HG02973 (cell line): ENCODE measurements around the gene STRBP.
"Not testable (repeated sequence)": the region's sequence is repeated elsewhere in the genome, so short reads cannot be mapped to it uniquely, and the experiment has no call there.

Experiments used
- ATAC-seq: cut with Tn5 transposase; IDR thresholded peaks from one replicate; pipeline ENCODE4 v1.9.1; 2021; ENCODE audit warnings: moderate library complexity; ENCODE audit not compliant: unreplicated experiment

STRBP gene

DNA sequence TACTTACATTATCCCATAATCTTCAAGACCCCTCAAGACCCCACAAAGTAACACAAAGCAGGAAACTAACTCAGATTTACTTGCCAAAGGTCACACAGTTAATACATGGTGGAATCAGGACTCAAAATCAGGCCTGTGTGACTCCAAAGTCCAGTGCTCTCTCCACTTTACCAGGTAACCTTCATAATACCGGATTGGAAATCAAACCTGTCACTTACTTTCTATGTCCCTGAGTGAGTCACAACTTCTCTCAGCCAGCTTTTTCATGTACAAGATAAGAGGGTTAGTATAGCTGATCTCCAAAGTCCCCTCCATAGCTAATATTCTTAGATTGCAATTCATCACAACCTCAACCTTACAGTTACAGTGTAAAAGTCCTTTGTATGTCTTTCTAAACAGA is 17.1 kb downstream of the STRBP start:
- no peak for ATAC-seq

- ATAC-seq, result no peak
Observed at GRCh38 chr9:123250504-123250903, 17.9 kb downstream of the STRBP start.

DNA sequence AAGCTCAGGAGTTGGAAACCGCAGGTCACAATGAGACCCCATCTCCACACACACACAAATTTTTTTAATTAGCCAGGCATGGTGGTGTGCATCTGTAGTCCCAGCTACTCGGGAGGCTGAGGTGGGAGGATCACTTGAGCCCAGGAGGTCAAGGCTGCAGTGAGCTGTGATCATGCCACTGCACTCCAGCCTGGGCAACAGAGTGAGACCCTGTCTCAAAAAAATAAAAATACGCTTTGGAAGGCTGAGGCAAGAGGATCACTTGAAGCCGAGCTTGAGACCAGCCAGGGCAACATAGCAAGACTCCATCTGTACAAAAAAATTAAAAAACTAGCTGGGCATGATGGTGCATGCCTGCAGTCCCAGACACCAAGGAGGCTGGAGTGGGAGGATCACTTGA is 19.2 kb downstream of the STRBP start:
- ATAC-seq, result not testable (repeated sequence)

- no peak for ATAC-seq
Observed at GRCh38 chr9:123248630-123249029, 19.8 kb downstream of the STRBP start.

- ATAC-seq, result no peak
Observed at GRCh38 chr9:123246534-123246933, 21.9 kb downstream of the STRBP start.

DNA sequence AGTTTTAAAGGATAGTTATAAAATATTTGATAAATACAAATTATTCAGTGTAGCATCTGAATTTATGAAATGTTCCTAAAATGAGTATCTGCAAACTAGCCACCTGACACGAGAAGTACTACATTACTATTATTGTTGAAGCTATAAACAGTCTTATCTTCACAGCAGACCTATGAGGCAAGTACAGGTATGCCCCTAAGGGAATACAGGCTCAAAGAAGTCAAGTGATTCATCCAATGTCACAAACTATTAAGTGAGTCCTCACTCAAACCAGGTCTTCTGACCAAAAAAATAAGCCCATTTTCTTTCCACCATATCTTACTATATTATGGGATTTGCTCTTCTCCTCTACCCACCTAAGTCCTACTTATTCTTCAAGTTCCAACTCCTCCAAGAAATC is 28.7 kb downstream of the STRBP start:
- no peak for ATAC-seq

GRCh38 chr9:123238365-123238764 is 30.0 kb downstream of the STRBP start:
- peak; percentile 48 for ATAC-seq

DNA sequence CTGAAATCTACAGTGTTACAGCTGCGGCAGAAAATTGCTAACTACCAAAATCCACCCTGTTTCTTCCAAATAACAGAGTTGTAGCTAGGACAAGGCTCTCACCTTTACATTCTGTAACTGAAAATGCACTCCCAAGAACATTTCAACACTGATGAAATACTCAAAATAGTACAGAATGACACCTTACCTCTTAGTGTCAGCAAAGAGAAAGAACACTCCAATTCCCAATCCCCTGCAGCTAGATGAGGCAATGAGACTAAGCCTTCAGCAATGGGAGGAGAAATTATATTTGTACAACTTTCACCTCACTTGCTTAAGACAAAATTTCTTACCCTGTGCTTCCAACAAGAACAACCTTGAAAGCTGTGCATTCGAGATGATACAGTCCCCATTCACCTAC is 31.2 kb downstream of the STRBP start:
- no peak for ATAC-seq

DNA sequence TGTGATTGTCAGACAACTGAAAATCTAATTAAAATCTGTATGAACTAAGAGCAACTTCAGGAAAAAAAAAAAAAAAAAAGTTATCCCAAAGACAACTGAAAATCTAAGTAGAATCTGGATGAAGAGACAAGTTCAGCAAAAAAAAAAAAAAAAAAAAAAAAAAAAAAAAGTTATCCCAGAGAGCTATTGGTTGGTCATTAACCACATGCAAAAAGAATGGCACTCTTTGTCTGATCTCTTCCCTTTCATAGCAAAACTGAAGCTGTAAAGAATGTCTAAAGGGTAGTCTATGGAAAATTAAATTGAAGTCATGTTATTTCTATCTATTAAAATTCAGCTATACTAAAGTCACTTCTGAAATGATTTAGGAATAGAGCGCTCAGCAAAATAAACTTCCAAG is 32.9 kb downstream of the STRBP start:
- no peak for ATAC-seq

DNA sequence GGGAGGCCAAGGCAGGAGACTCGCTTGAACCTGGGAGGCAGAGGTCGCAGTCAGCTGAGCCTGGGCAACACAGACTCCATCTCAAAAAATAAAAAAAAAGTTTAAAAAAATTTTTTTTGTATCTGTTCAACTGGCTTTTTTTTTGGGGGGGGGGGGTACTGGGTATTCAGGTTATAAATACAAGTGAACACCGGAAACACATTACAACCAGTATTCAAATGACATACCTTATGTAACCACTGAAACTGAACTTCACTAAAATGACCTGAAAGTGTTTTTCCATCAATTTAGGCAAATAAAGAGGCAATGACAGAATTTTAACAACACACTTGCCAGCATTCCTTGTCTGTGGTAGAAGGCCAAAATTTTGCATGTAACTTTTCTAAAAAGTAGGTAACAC is 33.5 kb downstream of the STRBP start:
- no peak for ATAC-seq

GRCh38 chr9:123232332-123232731 is 36.1 kb downstream of the STRBP start:
- ATAC-seq, result no peak

GRCh38 chr9:123231421-123231820 is 37.0 kb downstream of the STRBP start:
- ATAC-seq, result no peak

DNA sequence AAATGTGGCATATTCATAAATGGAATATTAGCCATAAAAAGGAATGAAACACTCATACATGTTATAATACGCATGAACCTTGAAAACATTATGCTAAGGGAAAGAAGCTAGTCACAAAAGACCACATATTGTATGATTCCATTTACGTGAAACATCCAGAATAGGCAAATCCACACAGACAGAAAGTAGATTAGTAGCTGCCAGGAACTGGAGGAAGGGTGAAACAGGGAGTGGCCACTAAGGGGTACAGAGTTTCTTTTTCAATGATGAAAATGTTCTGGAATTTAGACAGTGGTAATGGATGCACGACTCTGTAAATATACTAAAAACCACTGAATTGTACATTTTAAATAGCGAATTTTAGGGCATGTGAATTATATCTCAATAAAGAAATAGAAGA is 39.4 kb downstream of the STRBP start:
- no peak for ATAC-seq

DNA sequence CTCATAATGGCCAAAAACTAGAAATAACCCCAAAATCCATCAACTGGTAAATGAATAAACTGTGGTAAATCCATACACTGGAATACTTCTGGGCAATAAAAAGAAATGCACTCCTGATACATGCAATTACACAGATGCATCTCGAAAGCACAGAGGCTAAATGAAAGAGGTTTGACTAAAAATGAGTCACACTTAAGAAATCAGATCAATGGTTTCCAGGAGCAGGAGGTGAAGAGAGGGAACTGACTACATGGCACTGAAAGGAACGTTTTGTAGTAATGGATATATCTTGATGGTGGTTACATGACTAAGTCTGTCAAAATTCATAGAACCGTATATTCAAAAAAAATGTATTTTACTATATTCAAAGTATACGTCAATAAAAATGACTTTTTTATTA is 42.4 kb downstream of the STRBP start:
- ATAC-seq, result no peak

DNA sequence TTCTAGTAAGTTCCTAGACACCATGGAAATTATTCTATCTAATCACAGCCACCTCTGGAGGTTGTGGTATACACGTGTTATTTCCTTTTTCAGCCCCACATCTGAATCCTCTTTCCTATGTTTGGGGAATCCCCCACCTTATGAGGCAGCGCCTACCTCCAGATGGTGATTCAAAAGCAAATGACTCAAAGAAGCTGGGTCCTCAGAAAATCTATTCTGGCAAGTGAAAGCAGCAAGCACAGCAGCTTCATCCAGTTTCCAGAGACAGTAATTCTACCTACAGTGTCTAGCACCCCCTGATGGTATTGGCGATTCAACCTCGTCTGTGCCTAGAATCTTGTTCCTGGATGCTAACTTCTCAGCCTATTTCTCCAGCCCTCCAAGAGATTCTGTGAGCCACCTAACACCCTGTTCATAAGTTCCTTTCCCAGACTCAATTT is 43.0 kb downstream of the STRBP start:
- peak; percentile 90 for ATAC-seq

- ATAC-seq, result no peak
Observed at GRCh38 chr9:123220127-123220526, 48.3 kb downstream of the STRBP start.

DNA sequence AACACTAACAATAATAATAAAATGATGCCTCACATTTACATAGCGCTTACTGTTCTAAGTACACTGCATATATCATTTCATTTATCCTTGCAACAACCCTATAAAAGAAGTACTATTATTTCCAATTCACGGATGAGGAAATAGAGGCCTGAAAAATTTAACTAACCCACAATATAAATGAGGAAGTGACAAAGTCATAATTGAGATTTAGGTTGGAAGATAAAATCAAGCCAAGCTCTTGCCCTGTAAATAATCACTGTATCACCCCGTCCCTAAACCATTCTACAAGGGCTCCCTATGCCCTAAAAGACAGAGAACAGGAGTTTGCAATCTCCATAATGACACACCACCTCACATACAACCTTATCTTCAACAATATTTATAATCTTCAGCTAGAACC is 49.6 kb downstream of the STRBP start:
- no peak for ATAC-seq

GRCh38 chr9:123217128-123217654 is 51.2 kb downstream of the STRBP start:
- no peak for ATAC-seq

DNA sequence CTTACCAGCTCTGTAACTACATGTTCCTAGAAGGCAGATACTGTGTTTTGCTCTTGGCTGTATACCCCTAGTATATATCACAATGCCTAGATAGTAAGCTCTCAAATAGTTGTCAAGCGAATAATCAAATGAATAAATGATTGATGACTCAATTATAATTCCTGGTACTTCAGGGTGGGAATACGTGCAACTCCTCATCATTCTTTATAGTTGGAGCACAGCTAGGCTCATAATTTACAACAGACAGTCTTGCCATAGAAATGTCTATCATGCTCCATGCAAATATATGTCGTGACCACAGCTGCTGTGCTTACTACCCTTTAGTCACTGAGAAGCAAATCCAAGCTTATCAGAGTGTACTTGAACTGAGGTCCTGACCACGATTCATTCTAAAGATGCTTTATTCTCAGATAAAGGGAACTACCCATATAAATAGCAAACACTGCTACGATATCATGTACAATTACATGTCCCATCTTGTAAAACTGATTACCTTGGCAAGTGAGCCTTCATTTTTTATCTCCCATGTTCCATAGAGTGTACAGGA is 52.1 kb downstream of the STRBP start:
- no peak for ATAC-seq

DNA sequence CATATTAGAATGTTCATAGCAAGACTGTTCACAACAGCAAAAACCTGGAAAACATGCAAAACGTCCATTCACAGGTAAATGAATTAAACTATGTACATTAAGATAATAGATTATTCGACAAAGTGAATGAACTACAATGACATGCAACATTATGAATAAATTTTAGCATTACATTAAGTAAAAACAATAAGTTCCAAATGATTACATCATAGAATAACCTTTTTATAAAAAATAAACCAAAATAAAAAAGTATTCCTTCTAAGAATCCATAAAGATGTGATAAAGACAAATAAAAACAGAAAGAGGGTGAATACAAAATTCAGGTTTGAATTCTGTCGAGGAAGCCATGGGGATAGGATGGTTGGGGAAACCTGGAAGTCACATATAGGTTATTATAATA is 57.3 kb downstream of the STRBP start:
- ATAC-seq, result no peak

DNA sequence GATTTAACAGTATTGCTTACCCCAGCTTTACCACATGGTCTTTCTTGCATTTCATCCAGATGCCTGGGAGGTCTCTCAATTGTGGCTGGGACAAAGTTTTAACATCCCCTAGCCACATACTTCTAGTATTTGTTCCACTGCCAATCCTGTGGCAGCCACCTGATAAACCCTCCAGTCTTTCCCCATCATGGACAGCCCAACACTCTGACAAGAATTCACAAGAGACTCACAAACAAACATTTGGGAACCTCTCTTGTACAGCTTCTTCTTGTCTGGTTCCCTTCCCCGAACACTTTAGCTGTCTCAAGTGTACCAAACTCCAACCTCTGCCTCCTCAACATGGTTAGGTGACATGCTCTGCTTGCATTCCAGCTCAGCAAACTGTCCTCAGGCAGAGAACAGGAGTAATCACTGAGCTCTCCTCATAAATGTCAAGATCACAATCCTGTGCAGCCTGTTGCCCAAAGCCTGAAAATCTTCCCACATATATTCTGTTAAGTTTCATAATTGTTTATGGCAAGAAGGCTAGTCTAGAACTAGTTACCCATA is 59.7 kb downstream of the STRBP start:
- no peak for ATAC-seq

GRCh38 chr9:123206065-123206464 is 62.3 kb downstream of the STRBP start:
- ATAC-seq, result no peak

- ATAC-seq, result no peak
Observed at GRCh38 chr9:123201083-123201482, 67.3 kb downstream of the STRBP start.
